ENCODE measurements around the gene EPHA6. TPM values are rescaled to one million over a fixed set of nuclear protein-coding genes. Genes with fewer than 3 reads are reported as not detected.

The EPHA6 gene
- total RNA-seq, 1 experiment from 2014 or later: 2.7 TPM

DNA sequence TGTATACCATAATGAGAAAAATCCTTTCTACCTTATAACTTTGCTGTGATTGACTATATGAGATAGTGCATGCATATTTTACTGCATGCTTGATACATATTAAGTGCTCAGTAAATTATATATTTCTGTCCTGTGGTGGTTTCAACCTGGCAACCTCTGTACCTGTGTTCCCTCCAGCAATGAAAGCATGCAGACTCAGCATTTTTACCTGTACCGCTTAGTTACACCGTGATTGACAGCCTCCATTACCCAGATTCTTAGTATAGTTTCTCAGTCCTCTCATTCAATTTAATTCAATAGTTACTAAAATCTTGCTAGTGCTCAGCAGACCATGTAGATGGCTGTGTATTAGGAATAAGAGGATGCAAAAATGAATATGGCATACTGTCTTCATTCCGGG, 386.0 kb downstream of the EPHA6 start:
- Mint-ChIP-seq H3K9me3 (ENCODE audit: unreplicated experiment) (no peaks in the 10 kb centered on the region), H3K36me3 (ENCODE audit: insufficient read depth, unreplicated experiment) (no peaks in the 10 kb centered on the region), H3K27ac (ENCODE audit: unreplicated experiment) (no peak overlapping the region), H3K27me3 (ENCODE audit: insufficient read depth, unreplicated experiment) (no peaks in the 10 kb centered on the region), H3K4me1 (ENCODE audit: low read depth, unreplicated experiment) (no peaks in the 10 kb centered on the region), H3K4me3 (ENCODE audit: unreplicated experiment) (no peak overlapping the region)
- intact Hi-C loops (cut with micrococcal nuclease; ENCODE audit: unreplicated experiment): no loop called here
- ChIA-PET POLR2A (no interaction called here), CTCF (no interaction called here)
- H3K27me3 ChIP-seq (replicated peaks; ENCODE audit: control insufficient read depth, insufficient read depth, low read length): no peaks in the 10 kb centered on the region
- H3K4me3 ChIP-seq (ENCODE audit: low read depth, low read length): no peak overlapping the region
- no TSS peak for BruUV-seq (replicated peaks)
- H3K36me3 ChIP-seq (ENCODE audit: control insufficient read depth, insufficient read depth, low read length): no peaks in the 10 kb centered on the region
- H3K4me1 ChIP-seq: no peaks in the 10 kb centered on the region
- TF ChIP-seq, protein P1, sequence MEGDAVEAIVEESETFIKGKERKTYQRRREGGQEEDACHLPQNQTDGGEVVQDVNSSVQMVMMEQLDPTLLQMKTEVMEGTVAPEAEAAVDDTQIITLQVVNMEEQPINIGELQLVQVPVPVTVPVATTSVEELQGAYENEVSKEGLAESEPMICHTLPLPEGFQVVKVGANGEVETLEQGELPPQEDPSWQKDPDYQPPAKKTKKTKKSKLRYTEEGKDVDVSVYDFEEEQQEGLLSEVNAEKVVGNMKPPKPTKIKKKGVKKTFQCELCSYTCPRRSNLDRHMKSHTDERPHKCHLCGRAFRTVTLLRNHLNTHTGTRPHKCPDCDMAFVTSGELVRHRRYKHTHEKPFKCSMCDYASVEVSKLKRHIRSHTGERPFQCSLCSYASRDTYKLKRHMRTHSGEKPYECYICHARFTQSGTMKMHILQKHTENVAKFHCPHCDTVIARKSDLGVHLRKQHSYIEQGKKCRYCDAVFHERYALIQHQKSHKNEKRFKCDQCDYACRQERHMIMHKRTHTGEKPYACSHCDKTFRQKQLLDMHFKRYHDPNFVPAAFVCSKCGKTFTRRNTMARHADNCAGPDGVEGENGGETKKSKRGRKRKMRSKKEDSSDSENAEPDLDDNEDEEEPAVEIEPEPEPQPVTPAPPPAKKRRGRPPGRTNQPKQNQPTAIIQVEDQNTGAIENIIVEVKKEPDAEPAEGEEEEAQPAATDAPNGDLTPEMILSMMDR (IDR thresholded peaks at IDR 0.05; ENCODE audit: insufficient read depth in 1 of 2, low read depth in 1 of 2, low read length in 1 of 2, severe bottlenecking in 1 of 2, unreplicated experiment in 1 of 2): no peak
- no peaks in the 10 kb centered on the region for H3K9me3 ChIP-seq
- DNase-seq: no peak

DNA sequence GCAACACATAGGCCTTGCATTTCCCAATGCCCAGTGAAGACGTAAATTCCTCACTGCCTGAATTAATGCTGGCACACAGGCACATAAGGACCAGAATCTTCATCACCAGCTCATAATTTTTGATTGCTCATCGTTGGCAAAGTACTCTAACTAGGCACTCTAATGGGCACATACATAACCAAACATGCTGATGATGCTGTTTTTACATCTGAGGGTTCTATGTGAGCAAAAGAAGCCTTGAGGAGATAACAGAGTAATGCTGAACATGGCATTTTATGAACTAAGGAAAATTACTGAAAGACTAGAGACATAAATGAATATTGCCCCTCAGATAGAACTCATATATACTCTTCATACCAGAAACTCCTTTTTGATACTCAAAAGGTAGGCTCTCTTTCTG, 387.4 kb downstream of the EPHA6 start:
- TF ChIP-seq, protein P1 (IDR thresholded peaks at IDR 0.05; ENCODE audit: insufficient read depth in 1 of 2, low read depth in 1 of 2, low read length in 1 of 2, severe bottlenecking in 1 of 2, unreplicated experiment in 1 of 2): no peak
- no TSS peak for BruUV-seq (replicated peaks)
- no peaks in the 10 kb centered on the region for H3K36me3 Mint-ChIP-seq (ENCODE audit: insufficient read depth, unreplicated experiment)
- H3K4me3 Mint-ChIP-seq (ENCODE audit: unreplicated experiment): no peak overlapping the region
- no peaks in the 10 kb centered on the region for H3K4me1 ChIP-seq
- DNase-seq: no peak
- ChIA-PET CTCF (no interaction called here), POLR2A (no interaction called here)
- H3K9me3 Mint-ChIP-seq (ENCODE audit: unreplicated experiment): no peaks in the 10 kb centered on the region
- intact Hi-C loops (cut with micrococcal nuclease; ENCODE audit: unreplicated experiment): no loop called here
- no peak overlapping the region for H3K4me3 ChIP-seq (ENCODE audit: low read depth, low read length)
- H3K27ac Mint-ChIP-seq (ENCODE audit: unreplicated experiment): no peak overlapping the region
- H3K9me3 ChIP-seq: no peaks in the 10 kb centered on the region
- no peaks in the 10 kb centered on the region for H3K27me3 ChIP-seq (replicated peaks; ENCODE audit: control insufficient read depth, insufficient read depth, low read length)
- peaks cover 6% of the 10 kb centered on the region for H3K4me1 Mint-ChIP-seq (ENCODE audit: low read depth, unreplicated experiment)
- H3K36me3 ChIP-seq (ENCODE audit: control insufficient read depth, insufficient read depth, low read length): no peaks in the 10 kb centered on the region
- no peaks in the 10 kb centered on the region for H3K27me3 Mint-ChIP-seq (ENCODE audit: insufficient read depth, unreplicated experiment)

DNA sequence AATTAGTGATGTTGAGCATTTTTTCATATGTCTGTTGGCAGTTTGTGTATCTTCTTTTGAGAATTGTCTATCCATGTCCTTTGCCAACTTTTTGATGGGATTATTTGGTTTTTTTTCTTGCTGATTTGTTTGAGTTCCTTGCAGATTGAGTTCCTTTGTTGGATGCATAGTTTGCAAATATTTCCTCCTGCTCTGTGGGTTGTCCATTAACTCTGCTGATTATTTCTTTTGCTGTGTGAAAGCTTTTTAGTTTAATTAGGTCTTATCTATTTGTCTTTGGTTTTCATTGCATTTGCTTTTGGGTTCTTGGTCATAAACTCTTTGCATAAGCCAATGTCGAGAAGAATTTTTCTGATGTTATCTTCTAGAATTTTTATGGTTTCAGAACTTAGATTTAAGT, 414.6 kb downstream of the EPHA6 start:
- H3K27me3 ChIP-seq (replicated peaks; ENCODE audit: control insufficient read depth, insufficient read depth, low read length): no peaks in the 10 kb centered on the region
- ChIA-PET CTCF (no interaction called here), POLR2A (no interaction called here)
- peaks cover 41% of the 10 kb centered on the region for H3K4me1 ChIP-seq
- Mint-ChIP-seq H3K4me3 (ENCODE audit: unreplicated experiment) (peak overlapping the region; percentile 11), H3K4me1 (ENCODE audit: low read depth, unreplicated experiment) (peaks cover 28% of the 10 kb centered on the region), H3K27ac (ENCODE audit: unreplicated experiment) (peak overlapping the region; percentile 4), H3K9me3 (ENCODE audit: unreplicated experiment) (no peaks in the 10 kb centered on the region), H3K27me3 (ENCODE audit: insufficient read depth, unreplicated experiment) (no peaks in the 10 kb centered on the region), H3K36me3 (ENCODE audit: insufficient read depth, unreplicated experiment) (no peaks in the 10 kb centered on the region)
- peak in 1 of 2 experiments; percentile 48 for DNase-seq
- BruUV-seq (replicated peaks): no TSS peak
- H3K36me3 ChIP-seq (ENCODE audit: control insufficient read depth, insufficient read depth, low read length): no peaks in the 10 kb centered on the region
- H3K9me3 ChIP-seq: peaks cover 5% of the 10 kb centered on the region; the same call in 1 of the 2 replicates
- TF ChIP-seq, protein P1 (IDR thresholded peaks at IDR 0.05; ENCODE audit: insufficient read depth in 1 of 2, low read depth in 1 of 2, low read length in 1 of 2, severe bottlenecking in 1 of 2, unreplicated experiment in 1 of 2): no peak
- H3K4me3 ChIP-seq (ENCODE audit: low read depth, low read length): no peak overlapping the region
- intact Hi-C loops (cut with micrococcal nuclease; ENCODE audit: unreplicated experiment): no loop called here

Data from Caco-2 (cell line).